Esophagus squamous epithelium (tissue), 4 donors: ENCODE measurements around the gene TAS1R1.

Source experiments
- POLR2A ChIP-seq, 4 donors: fragments of 450-650 bp; IDR thresholded peaks; one replicate each; pipeline ENCODE4 v1.6.1; 2017; ENCODE audit warnings: antibody characterized with exemption in 4 of 4, mild to moderate bottlenecking in 4 of 4, moderate library complexity in 3 of 4
- TF ChIP-seq, protein P1 (sequence below), 6 experiments: fragments of 450-650 bp in 4 of 6; fragments of 200-600 bp in 2 of 6; sonication (generic) in 2 of 6; IDR thresholded peaks; one replicate each; pipeline ENCODE4 v1.5.1; 2016 to 2019; ENCODE audit warnings: antibody characterized with exemption in 6 of 6, mild to moderate bottlenecking in 4 of 6, moderate library complexity in 4 of 6

DNA sequence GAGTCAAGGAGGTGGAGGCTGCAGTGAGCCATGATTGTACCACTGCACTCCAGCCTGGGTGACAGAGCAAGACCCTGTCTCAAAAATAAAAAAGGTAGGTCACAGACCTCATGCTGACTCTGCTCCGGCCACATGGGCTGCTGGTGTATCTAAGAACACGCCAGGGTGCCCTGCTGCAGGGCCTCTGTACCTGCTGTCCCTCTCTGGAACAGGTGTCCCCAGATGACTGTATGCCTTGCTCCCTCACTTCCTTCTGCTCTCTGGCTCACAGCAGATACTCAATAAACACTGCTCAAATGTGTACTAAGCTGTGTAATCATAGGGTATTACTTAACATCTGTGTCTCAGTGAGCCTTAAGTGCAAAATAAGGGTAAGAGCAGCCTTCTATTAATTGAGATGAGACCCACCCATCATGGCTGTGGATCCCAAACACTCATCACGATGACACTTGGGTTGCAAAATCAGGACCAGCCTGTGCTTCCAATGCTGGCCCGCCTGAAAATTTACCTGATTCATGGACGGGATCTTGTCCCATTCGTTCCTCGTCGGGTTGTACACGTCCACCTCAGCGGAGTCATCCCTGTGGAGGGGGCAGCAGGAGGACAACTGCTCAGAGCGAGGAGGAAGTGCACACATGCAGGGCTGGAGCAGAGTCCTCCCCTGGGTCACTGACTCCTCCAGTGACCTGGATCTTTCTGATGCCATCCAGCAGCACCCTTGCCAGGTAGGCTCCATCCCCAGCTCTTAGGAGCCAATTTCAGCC is 40.1 kb downstream of the TAS1R1 start:
- TF ChIP-seq, protein P1, sequence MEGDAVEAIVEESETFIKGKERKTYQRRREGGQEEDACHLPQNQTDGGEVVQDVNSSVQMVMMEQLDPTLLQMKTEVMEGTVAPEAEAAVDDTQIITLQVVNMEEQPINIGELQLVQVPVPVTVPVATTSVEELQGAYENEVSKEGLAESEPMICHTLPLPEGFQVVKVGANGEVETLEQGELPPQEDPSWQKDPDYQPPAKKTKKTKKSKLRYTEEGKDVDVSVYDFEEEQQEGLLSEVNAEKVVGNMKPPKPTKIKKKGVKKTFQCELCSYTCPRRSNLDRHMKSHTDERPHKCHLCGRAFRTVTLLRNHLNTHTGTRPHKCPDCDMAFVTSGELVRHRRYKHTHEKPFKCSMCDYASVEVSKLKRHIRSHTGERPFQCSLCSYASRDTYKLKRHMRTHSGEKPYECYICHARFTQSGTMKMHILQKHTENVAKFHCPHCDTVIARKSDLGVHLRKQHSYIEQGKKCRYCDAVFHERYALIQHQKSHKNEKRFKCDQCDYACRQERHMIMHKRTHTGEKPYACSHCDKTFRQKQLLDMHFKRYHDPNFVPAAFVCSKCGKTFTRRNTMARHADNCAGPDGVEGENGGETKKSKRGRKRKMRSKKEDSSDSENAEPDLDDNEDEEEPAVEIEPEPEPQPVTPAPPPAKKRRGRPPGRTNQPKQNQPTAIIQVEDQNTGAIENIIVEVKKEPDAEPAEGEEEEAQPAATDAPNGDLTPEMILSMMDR (IDR thresholded peaks at IDR 0.05), result no peak
- no peak for TF ChIP-seq POLR2A (IDR thresholded peaks at IDR 0.05)
